Measurements from ENCODE around the gene CCDC30. TPM values are rescaled to one million over a fixed set of nuclear protein-coding genes. Genes with fewer than 3 reads are reported as not detected.

Gene CCDC30
- total RNA-seq, 1 experiment from 2014 or later: 0.40 TPM

- peaks cover 84% of the 10 kb centered on the region for H3K36me3 ChIP-seq
- no peaks in the 10 kb centered on the region for H3K27me3 ChIP-seq
- no peak for DNase-seq
- H3K4me3 ChIP-seq: no peak overlapping the region
- H3K9me3 ChIP-seq (replicated peaks): no peaks in the 10 kb centered on the region
- no peaks in the 10 kb centered on the region for H3K4me1 ChIP-seq
- H3K27ac ChIP-seq: no peak overlapping the region
These were observed 229.8 kb downstream of the CCDC30 start for GRCh38 chr1:42692911-42693310.

- Histone ChIP-seq H3K9me3 (replicated peaks) (no peaks in the 10 kb centered on the region), H3K4me1 (no peaks in the 10 kb centered on the region), H3K27ac (no peak overlapping the region), H3K27me3 (no peaks in the 10 kb centered on the region), H3K36me3 (peaks cover 96% of the 10 kb centered on the region), H3K4me3 (no peak overlapping the region)
- no peak for DNase-seq
These were observed 235.2 kb downstream of the CCDC30 start for GRCh38 chr1:42698081-42698813.

DNA sequence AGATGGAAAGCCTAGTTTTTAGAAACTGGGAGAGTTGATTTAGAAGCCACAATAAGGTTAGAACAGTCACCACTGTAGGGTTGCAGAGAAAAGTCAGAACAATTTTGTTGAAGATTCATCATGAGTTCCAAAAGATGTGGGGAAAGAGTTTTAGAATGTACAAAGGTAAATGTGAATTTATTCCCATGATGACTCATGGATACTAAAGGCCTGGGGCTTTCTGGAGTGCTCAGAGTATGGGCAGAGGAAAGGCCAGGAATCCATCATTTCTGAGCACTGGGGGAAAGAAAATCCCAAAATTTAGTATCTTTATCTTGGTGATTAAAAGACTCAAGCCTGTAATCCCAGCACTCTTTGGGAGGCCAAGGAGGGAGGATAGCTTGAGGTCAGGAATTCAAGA is 236.9 kb downstream of the CCDC30 start:
- H3K4me3 ChIP-seq: no peak overlapping the region
- no peak for DNase-seq
- H3K27me3 ChIP-seq: no peaks in the 10 kb centered on the region
- H3K27ac ChIP-seq: no peak overlapping the region
- H3K4me1 ChIP-seq: no peaks in the 10 kb centered on the region
- H3K36me3 ChIP-seq: peaks cover 96% of the 10 kb centered on the region
- H3K9me3 ChIP-seq (replicated peaks): no peaks in the 10 kb centered on the region

DNA sequence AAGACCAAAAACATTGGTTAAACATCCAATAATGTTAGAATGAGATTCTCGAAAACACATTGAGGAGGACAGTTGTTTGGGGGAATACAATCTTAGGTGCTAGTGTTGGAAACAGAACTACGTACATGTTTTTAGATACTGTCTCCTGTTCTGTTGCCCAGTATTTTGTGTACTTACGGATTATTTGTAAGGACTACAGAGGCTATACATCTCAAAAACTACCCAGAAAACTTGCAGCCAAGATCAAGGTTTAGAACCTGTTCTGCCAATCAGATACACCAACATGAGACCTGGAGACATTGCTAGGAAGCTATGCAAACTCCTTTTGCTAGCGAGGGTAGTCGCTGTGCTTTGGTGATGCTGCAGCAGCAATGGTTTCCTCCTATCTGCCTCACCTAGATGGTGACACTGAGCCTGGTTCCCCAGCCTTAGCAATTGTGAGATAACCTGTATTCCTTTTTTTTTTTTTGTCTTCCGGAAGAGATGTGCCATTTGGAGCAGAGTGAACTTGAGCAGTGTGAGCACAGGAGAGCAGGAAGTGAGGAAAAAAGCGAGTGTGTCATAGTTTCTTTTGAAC is 240.9 kb downstream of the CCDC30 start:
- no peaks in the 10 kb centered on the region for H3K27me3 ChIP-seq
- H3K4me3 ChIP-seq: no peak overlapping the region
- no peaks in the 10 kb centered on the region for H3K9me3 ChIP-seq (replicated peaks)
- H3K36me3 ChIP-seq: peaks cover 88% of the 10 kb centered on the region
- DNase-seq: no peak
- no peaks in the 10 kb centered on the region for H3K4me1 ChIP-seq
- no peak overlapping the region for H3K27ac ChIP-seq

Other genes with a start within 250 kb of the CCDC30 start
- gene FOXJ3, start 128.1 kb upstream of the CCDC30 start, total RNA-seq (2014; rRNA removed; shearing (Covaris generic)): 66.5 and 79.1 TPM in 2 replicates
- gene RIMKLA, start 82.5 kb upstream of the CCDC30 start, total RNA-seq (2014; rRNA removed; shearing (Covaris generic)): 0.02 and 0.10 TPM in 2 replicates
- gene ZMYND12, start 7.3 kb upstream of the CCDC30 start, total RNA-seq (2014; rRNA removed; shearing (Covaris generic)): 0.32 TPM in 1 of 2 replicates, not detected in the other
- gene PPCS, start 6.7 kb upstream of the CCDC30 start, total RNA-seq (2014; rRNA removed; shearing (Covaris generic)): 27.9 and 29.2 TPM in 2 replicates
- gene PPIH, start 195.1 kb downstream of the CCDC30 start, total RNA-seq (2014; rRNA removed; shearing (Covaris generic)): 104 TPM in 2 replicates
- 2,043 and 2,077 TPM in 2 replicates for gene YBX1, start 219.1 kb downstream of the CCDC30 start, total RNA-seq (2014; rRNA removed; shearing (Covaris generic))

Data from SJCRH30 (cell line).